ENCODE results near the gene TFDP3.

TFDP3 gene

GRCh38 chrX:133250184-133251100 is 32.3 kb upstream of the TFDP3 start:
- TF ChIP-seq CTCF (IDR thresholded peaks at IDR 0.05; ENCODE audit: extremely low read depth, insufficient read depth, missing control alignments), result no peak
- in situ Hi-C loops (cut with MboI; ENCODE audit: low pct_unique_long_range_greater_than_20kb, low sequenced_read_pairs, unreplicated experiment), result no loop called here

GRCh38 chrX:133249266-133250058 is 31.3 kb upstream of the TFDP3 start:
- no peak for DNase-seq (ENCODE audit: low spot score)
- in situ Hi-C loops (cut with MboI; ENCODE audit: low pct_unique_long_range_greater_than_20kb, low sequenced_read_pairs, unreplicated experiment), result no loop called here
- TF ChIP-seq CTCF (IDR thresholded peaks at IDR 0.05; ENCODE audit: extremely low read depth, insufficient read depth, missing control alignments), result no peak

More at GRCh38 chrX:133250184-133251100, 32.3 kb upstream of the TFDP3 start:
- no peak for DNase-seq (ENCODE audit: low spot score)

- no peak for TF ChIP-seq CTCF (IDR thresholded peaks at IDR 0.05; ENCODE audit: extremely low read depth, insufficient read depth, missing control alignments)
- no peak for DNase-seq (ENCODE audit: low spot score)
- in situ Hi-C loops (cut with MboI; ENCODE audit: low pct_unique_long_range_greater_than_20kb, low sequenced_read_pairs, unreplicated experiment), result no loop called here
These were observed 30.0 kb upstream of the TFDP3 start for GRCh38 chrX:133248177-133248576.

- no peak for TF ChIP-seq CTCF (IDR thresholded peaks at IDR 0.05; ENCODE audit: extremely low read depth, insufficient read depth, missing control alignments)
- no peak for DNase-seq (ENCODE audit: low spot score)
- in situ Hi-C loops (cut with MboI; ENCODE audit: low pct_unique_long_range_greater_than_20kb, low sequenced_read_pairs, unreplicated experiment), result no loop called here
These were observed 28.8 kb upstream of the TFDP3 start for GRCh38 chrX:133246921-133247320.

GRCh38 chrX:133235830-133236229 is 17.7 kb upstream of the TFDP3 start:
- in situ Hi-C loops (cut with MboI; ENCODE audit: low pct_unique_long_range_greater_than_20kb, low sequenced_read_pairs, unreplicated experiment), result no loop called here
- no peak for TF ChIP-seq CTCF (IDR thresholded peaks at IDR 0.05; ENCODE audit: extremely low read depth, insufficient read depth, missing control alignments)
- DNase-seq (ENCODE audit: low spot score), result no peak

GRCh38 chrX:133232331-133232730 is 14.2 kb upstream of the TFDP3 start:
- TF ChIP-seq CTCF (IDR thresholded peaks at IDR 0.05; ENCODE audit: extremely low read depth, insufficient read depth, missing control alignments), result no peak
- in situ Hi-C loops (cut with MboI; ENCODE audit: low pct_unique_long_range_greater_than_20kb, low sequenced_read_pairs, unreplicated experiment), result no loop called here
- DNase-seq (ENCODE audit: low spot score), result no peak
